Kidney glomerular epithelial cell (primary cell): ENCODE data around the gene TEX53.
A peak's percentile ranks its signal among the peaks of the same experiment; 100 is the strongest.

Experiments used
- DNase-seq: peaks from one replicate; lab custom pipeline; 2025; lab: John Stamatoyannopoulos, UW

Gene TEX53

DNA sequence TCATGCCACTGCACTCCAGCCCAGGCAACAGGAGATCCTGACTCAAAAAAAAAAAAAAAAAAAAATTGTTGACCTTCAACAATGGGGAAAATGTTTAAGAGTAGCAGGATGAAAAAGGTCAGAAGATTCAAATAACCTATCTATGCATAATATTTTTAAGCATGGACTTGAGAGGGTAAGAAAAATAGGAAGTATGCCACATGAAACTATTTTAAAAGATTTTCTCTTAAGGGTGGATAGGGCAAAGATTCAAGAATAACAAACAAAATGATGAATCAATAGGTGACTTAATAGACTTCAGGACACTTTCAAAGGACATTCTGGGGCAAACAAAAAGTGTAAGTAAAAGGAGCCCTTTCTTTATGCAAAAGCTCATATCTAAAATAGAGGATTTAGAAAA lies 21.2 kb upstream of the TEX53 start:
- DNase-seq, result no peak

DNA sequence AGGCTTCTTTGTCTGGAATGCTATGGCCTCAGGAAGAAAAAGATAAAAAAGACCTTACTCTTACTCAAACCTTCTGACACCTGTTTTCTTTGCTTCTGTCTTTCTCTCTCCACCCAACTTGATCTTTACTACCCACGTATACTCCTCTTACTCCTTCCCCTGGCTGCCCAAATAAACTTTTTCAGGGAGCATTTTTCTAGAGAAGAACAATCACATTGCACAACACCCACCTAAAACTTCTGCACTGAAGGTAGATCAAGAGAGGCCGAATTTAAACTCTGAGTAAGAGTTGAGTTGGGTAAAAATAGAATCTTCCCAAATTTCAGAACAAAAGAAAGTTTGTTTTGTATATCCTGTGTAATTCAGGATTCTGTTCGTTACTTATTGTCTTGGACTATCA lies 20.5 kb upstream of the TEX53 start:
- no peak for DNase-seq

DNA sequence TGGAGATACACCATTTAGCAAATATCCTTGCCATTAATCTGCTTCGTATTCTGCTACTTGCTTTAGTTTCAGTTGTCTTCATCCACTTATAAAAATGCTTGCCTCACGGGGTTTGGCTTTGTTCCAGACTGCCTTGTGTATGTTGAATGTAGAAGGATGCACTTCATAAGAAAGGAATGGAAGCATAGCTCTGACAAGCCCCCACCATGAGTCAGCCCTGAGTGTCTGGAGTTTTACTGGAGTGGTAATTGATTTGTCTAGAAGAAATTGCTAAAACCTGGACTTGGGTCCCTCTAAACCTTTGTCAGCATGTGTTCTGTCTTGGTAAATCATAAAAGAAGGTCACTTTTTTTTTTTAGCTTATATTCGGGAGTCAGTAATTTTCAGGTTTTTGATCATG lies 19.8 kb upstream of the TEX53 start:
- peak; percentile 99 for DNase-seq

DNA sequence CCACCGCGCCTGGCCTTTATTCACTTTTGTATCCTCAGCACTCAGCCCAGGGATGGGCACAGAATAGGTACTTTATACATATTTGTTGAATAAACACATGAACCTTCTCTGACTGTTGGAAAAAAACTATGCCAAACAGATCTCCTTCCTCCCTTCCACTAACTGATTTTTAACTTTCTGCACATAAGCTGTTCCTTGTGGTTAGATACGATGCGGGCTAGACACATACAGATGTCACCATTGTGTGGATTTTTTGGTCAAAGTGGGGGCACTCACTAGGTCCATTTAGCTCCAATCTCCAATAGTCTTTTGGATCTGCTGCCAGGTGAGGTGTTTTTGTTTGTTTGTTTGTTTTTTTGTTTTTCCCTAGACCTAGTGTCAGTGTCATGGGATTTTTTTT lies 19.3 kb upstream of the TEX53 start:
- DNase-seq, result no peak

DNA sequence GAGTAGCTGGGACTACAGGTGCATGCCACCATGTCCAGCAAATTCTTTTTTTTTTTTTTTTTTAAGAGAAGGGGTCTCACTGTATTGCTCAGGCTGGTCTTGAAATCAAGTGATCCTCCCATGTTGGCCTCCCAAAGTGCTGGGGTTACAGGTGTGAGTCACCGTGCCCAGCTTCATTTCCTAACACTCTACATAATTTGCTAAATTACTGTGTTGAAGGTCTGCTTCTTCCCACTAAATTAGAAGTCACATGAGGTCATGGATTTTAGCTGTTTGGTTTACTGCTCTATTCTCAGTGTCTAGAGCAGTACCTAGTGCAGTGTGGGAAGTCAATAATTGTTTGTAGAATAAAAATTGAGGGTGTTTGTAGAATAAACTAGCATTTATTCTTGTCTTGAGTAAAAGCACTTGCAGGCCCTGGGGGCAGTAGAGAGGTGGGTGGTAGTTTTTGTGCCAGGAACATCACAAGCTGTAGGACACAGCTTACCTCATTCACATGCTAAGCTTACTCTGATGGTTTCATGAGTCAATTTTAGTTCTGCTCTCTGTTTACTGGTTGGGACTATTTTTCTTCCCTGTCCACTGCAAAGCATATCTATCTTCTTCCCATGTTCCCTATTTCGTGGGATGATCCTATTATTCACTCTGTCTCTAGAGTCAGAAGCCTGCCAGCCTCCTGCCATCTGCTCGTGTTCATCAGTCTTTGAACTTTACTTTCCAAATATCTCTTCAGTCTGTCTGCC lies 17.4 kb upstream of the TEX53 start:
- no peak for DNase-seq

DNA sequence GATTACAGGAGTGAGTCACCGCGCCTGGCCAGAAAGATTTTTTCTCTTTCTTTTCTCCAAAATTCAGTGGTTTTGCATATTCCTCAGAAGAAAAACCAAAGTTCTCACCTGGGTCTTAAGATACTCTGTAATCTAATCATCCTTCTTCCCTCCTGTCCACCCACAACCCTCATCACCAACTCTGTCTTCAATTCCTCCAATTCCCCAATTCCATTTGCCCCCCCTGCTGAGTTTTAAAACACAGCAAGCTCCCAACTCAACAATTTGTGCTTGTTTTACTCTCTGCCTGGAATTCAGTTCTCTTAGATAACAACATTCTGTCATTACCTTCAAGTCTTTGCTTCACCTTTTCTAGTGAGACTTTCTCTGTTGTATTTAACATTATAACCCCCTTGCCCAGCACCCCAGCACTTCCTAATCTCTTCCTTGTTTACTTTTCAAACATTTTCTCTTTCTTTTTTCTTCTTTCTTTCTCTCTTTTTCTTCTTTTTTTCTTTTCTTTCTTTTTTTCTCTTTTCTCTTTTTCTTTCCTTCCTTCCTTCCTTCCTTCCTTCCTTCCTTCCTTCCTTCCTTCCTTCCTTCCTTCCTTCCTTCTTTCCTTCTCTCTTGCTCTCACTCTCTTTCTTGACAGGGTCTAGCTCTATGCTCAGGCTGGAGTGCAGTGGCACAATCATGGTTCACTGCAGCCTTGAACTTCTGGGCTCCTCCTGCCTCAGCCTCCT lies 16.6 kb upstream of the TEX53 start:
- DNase-seq, result no peak

DNA sequence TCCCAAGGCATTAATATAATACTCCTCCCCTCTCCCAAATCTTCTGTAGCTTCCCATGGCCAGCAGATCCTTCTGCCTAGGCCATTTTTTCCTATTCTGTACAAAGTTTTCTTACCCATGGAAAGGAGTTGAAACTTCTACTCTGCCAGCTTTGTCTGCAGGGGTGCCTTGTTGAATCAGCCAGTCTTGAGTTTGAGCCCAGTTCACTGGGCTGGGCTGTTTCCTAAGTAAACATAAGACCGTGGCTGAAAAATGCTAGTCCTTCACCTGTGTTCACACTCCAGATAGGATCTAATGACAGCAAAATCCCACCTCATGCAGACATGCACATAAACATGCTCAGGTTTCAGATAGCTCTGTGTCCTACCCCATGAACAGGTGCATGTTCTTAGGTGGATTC lies 14.0 kb upstream of the TEX53 start:
- DNase-seq, result no peak

DNA sequence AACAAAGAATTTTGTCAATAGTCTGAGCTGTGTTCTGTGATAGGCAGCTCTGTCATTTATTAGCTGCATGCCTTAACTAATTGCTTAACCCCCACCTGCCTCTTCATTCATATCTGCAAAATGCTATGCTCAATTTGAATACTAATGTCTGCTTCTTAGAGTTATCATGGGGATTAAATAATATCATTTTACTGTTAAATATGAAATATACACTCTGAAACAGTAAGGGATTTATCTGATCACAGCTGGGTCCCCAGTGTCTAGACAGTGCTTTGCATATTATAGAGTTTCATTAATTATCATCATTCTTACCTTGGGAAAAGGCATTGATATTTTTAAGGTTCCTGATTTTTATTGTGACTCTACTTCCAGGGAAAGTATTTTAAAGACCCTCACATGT lies 12.4 kb upstream of the TEX53 start:
- DNase-seq, result no peak

DNA sequence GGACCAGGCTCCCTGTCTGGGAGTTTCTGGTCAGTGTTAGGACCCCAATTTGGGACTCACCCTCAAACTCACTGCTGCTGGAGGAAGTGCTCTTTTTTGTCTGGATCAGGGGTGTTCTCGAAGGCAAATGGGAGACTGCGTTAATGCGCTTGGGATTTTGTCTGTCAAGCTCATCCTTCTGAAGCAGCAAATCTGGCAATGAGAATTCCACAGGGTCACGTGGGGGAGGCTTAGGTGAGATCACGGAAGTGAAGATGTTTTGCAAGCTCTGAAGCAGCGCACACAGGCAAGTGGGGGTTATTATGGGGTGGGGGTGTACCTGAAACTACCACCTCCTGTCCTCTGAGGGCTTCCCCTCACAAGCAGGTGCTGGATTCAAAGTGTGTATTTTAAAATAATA lies 10.5 kb upstream of the TEX53 start:
- DNase-seq, result no peak

DNA sequence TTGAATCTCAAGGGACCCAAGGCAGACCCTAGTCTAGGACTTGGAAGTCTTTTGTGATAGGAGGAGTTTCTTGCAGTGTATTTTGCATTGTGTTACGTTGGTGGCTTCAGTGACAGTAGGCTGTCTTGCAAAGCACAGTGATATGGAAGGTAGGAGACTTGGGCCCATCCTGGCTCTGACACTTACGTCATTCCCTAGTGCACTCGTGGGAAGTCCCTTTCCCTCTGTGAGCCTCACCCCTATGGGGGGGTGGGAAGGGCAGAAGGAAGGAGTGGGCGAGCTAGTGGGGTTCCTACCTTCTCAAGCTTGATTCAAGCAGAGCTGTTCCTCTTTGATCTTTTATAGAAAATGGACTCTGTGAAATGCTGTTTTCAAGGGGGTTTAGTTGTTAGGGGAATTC lies 9.2 kb upstream of the TEX53 start:
- DNase-seq, result no peak

DNA sequence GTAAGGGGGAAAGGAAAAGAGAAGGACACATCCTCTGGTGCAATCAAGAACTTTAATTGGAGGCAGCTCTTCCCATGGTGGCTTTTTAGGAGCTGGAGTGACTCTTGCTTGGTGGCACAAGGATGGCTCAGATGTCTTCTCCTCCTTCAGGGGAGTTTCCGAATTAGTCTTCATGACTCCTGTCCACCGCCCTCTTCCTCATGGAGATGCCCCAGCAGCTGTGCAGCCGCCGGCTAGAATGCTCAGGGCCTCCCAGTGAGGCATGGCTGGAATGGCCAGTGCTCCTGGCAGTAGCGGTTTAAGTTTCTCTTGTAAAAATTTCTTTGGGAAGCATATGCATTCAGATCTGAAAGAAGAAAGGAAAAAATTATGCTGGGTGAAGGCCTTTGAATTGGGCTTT lies 8.8 kb upstream of the TEX53 start:
- DNase-seq, result no peak

DNA sequence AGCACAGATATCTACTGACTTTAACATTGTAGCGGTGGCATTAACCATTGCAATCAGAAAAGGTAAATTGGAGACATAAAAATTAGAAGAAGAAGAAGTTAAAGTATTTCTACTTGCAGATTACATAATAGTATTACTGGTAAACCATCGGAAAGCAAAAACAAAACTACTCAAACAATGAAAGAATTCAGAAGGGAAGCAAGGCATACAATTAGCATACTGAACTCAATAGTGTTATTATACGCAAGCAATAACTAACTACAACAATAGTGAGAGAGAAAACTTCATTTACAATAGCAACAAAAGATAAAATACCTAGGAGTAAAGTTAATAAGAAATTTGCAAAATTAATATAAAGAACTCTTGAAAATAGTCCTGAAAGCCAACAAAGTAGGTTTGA lies 6.6 kb upstream of the TEX53 start:
- DNase-seq, result no peak

DNA sequence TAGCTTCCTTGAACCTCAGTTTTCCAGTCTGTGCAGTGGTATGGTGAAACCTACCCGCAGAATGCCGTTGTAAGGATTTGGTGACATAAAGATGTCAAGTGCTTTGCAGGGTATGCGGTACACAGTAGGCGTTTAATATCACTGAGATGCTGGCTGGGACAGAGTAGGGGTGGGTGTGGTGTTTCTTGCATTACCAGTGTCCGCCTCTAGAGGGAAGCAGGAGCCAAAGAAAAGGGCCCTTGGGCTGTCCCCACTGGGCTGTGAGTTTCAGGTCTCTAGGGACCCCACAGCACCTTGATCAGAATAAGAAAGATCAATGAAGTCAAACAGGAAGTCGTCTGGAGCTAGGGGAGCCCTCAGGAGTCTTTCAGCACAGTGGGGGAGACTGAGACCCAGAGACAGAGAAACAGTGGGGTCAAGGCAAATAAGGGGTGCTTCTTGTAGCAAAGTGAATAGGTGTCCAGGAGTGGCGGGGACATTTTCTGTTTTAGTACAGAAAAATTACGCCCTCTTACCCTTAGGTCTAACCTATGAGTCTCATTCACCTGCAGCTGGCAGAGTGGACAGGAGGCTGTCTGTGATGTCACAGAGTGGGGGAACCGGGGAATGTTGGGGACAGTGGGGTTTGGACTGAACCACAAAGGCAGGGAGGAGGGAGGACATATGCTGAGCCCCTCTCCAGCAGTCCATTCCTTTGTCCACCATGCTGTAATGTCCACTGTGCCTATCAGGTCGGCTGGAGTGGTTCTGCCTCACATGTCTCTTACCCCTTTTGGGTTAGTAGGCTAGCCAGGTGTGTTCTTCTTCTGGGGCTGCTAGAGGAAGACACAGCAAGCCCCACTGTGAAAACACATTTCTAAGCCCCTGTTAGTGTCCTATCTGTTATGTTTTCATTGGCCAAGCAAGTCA lies 4.7 kb upstream of the TEX53 start:
- no peak for DNase-seq

DNA sequence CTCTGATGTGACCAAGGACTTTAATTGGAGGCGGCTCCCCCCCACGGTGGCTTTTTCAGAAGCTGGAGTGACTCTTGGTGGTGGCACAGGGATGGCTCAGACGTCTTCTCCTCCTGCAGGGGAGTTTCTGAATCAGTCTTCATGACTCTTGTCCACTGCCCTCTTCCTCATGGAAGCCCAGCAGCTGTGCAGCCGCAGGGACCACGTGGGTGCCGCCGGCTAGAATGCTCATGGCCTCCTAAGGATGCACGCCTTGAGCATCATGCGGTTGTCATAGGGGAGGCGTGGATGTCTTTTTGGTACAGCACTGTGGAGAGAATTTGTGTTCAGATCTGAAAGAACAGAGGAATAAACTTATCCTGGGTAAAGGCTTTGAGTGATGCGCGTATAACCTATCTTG lies 1.3 kb downstream of the TEX53 start:
- no peak for DNase-seq

DNA sequence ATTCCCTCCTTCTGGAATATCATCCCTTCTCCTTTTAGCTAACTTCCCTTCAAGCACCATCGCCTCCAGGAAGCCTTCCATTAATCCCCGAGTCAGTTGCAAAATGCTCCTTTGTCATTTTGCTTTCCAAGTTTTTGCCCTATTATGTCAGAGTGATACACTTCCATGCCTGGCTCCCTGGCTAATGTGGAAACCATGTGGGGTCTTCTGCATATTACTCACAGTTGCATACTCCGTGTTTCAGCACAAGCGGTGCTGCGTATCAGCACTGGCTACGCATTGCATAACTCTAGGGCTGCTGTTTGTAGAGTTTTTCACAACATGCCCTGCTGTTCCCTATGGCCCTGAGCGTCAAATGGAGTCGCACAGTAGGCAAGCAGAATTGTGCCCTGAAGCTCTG lies 1.9 kb downstream of the TEX53 start:
- DNase-seq, result no peak

DNA sequence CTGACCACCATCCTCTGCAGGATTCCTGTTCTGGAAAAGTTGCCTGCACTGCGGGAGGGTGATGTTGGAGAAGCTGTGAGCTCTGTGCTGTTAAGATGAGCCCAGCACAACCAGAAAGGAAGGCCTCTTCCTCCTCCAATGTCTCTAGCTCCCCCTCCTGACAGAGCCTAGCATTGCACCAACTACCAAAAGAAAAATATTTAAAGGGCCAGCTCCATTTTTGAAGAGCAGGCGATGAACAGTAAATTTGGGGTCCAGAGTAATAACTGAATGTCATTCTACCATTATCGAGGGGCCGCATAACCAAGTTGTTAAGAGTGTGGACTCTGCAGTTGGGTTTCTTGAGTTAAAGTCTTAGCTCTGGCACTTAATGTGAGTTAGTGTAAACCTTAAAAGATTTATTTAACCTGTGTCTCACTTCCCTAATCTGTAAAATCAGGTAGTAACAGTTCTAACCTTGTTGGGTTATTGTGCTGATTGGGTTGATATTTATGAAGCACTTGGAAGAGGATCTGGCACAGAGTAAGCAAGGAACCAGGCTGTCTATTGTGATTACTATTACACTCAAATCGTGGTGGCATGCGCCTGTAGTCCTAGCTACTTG lies 3.9 kb downstream of the TEX53 start:
- DNase-seq, result peak; percentile 81

DNA sequence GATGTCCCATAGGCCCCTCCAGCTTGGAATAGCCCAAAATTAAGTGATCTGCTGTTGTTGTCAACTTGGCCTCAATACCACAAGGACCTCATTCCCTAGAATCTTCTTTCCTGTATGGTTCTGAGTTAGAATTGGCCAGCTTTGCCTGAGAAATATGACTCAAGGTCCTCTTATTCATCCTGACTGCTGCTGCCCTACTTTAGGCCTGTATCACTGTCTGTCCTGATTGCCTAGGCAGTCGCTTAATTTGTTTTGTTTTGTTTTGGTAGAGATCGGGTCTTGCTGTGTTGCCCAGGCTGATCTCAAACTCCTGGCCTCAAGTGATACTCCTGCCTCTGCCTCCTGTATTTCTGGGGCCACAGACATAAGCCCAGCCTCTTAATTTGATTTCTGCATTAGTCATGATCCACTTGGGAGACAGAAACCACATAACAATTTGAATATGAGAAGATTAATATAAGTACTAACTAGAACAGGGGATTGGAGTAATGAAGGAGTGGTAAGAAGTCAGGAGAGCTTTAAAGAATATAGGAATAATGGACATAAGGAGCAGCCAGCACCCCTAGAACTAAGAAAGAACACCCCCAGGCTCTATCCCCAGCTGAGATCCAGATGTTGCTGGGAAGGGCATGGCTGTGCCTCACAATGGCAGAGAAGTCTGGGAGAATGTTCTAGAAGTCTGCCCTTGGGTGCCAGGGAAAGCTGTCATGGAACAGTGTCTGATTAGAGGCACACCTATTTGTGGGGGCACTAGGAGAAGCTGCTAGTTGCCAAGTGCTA lies 4.6 kb downstream of the TEX53 start:
- DNase-seq, result no peak

DNA sequence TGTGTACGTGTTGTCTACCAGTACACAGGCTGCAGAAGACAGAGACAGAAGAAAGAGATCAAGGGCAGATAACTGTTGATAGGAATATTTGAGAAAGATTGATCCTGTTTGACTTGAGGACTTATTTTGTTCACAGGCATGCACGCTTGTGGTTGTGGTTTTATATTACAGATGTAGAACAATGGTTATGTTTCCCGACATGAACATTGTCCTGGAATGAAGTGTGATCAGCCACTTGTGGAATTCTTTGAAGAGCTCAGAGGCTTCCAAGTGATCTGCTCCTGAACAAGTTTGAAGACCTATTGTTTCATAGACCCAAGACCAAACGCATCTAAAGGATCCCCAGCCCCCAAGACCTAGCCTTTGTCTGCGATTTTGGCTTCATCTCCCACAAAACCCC lies 13.7 kb downstream of the TEX53 start:
- DNase-seq, result no peak

DNA sequence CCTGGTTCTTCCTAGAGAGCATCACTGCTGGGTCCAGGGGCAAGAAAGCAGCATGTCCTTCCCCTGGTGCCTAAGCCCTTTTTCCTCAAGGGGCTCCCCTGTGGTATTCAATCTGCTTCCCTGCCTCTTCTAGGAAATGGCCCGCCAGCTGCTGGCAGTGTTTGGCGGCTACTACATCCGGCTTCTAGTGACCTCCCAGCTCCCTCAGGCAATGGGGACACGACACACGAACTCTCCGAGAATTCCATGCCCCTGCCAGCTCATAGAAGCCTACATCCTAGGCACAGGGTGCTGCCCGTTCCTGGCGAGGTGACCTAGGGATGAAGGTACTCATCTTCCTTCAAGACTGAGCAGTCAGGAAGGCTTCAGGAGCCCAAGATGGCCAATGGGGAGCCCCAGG lies 14.6 kb downstream of the TEX53 start:
- DNase-seq, result no peak

DNA sequence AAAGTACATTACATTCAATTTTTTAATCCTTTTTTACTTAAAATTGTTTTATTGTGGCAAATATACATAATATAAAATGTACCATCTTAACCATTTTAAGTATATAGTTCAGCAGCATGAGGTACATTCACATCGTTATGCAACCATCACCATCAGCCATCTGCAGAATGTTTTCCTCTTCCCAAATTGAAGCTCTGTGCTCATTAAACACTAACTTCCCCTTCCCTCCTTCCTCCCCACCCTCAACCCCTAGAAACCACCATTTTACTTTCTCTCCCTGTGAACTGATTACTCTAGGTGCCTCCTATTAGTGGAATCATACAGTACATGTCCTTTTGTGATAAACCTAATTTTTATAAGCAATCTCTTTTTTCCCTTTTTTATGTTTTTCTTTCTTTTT lies 15.6 kb downstream of the TEX53 start:
- no peak for DNase-seq

DNA sequence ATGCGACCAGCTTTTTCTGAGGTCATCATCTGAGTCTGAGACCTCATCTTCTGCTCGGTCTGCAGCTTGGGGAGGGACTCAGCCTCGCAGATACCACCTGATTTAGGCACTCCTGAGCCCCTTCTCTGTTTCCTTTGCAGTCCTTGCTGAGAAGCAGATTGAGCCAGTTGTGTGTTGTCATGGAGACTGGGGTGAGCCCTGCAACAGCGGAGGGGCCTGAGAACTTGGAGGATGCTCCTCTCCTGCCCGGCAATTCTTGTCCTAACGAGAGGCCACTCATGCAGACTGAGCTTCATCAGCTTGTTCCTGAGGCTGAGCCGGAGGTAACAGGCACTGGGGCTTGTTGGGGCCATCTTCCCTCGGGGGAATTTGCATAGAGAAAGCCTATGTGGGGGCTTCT lies 19.2 kb downstream of the TEX53 start:
- no peak for DNase-seq

DNA sequence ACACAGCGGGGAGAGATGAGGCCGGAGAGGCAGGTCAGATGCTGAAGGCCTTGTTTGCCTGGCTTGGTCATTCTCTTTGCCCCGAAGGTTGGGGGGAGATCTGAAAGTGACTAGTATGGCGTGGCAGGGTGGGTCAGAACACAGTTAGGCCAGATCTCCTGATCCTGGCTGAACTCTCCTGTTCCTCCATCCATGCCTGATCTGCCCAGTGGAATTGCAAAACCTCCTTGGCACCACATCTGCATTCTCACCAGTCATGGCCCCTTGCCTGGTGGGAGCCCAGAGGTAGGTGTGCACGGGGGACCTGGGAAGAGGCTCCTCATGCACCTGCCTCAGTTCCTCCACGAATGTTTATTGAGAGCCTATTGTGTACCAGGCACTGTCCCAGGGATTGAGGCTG lies 23.2 kb downstream of the TEX53 start:
- no peak for DNase-seq
